OCI-LY3 (cell line): ENCODE measurements around the gene SMIM28.

Experiments
- CTCF ChIP-seq: fragments of 200-600, 300-600 bp; sonication (generic); IDR thresholded peaks from 2 replicates; pipeline ENCODE4 v1.5.1; 2014; ENCODE audit warnings: antibody characterized with exemption, low read length, low read depth
- EZH2phosphoT487 ChIP-seq: fragments of 200-600 bp; shearing (Covaris generic); IDR thresholded peaks from 2 replicates; pipeline ENCODE4 v1.6.1; 2018; ENCODE audit warnings: antibody characterized with exemption, mixed run types, low read depth

- TF ChIP-seq CTCF (no peak), EZH2phosphoT487 (no peak)
Measured at GRCh38 chr6:138343112-138343511, 34.6 kb upstream of the SMIM28 start.
